ENCODE measurements around the gene LCE1C.

- TF ChIP-seq CTCF (IDR thresholded peaks at IDR 0.05) = no peak
- TF ChIP-seq POLR2A (IDR thresholded peaks at IDR 0.05) = no peak
Observed at GRCh38 chr1:152758636-152759035, 47.8 kb downstream of the LCE1C start.
